Islet precursor cell (in vitro differentiated cells): Measurements from ENCODE around the gene CACNA1G.
A peak's percentile ranks its signal among the peaks of the same experiment; 100 is the strongest.

Source experiments
- DNase-seq: peaks from one replicate; pipeline ENCODE4 v3.0.0-alpha.2; 2018

The CACNA1G gene

DNA sequence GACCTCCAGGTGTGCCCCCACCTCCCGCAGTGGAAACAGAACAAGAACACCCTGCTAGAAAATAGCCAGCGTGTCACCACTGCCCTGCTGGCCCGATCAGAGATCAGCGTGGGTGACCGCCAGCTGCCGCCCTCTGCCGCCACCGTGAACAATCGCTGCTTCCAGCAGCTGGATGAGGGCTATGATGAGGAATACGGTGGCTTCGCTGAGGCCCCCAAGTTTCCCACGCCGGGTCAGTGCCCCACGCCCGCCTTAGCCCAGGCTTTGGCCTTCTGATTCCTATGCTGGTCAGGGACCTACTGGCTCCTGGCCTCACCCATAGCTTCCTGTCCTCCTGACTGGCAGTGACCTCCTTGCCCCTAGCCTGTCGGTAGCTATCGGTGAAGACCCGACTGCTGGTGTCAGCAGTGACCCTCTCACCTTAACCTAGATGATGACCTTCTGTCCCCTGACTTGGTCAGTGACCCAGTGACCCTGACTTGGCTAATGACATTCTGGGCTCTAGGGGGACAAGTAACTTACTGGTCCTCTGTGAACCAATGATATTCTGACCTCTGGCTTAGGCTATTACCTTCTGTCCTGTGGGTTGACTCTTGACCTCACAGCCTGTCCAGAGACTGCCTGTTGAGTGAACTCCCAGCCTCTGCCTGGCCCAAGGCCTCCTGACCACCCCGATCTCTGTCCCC lies 11.1 kb upstream of the CACNA1G start:
- DNase-seq = no peak

DNA sequence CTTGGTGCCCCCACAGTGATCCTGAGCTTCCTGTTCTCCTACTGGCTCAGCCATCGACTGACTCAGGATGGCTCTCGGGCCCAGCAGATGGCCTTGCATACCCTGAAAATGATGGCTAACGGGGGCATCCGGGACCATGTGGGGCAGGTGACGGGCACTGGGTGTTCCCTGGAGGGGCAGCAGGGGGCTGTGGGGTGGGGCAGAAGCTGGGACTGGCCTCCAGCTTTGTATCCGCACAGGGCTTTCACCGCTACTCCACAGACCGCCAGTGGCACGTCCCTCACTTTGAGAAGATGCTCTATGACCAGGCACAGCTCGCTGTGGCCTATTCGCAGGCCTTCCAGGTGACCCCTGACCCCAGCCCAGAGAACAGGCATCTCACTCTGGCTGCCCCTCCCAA lies 10.5 kb upstream of the CACNA1G start:
- no peak for DNase-seq

DNA sequence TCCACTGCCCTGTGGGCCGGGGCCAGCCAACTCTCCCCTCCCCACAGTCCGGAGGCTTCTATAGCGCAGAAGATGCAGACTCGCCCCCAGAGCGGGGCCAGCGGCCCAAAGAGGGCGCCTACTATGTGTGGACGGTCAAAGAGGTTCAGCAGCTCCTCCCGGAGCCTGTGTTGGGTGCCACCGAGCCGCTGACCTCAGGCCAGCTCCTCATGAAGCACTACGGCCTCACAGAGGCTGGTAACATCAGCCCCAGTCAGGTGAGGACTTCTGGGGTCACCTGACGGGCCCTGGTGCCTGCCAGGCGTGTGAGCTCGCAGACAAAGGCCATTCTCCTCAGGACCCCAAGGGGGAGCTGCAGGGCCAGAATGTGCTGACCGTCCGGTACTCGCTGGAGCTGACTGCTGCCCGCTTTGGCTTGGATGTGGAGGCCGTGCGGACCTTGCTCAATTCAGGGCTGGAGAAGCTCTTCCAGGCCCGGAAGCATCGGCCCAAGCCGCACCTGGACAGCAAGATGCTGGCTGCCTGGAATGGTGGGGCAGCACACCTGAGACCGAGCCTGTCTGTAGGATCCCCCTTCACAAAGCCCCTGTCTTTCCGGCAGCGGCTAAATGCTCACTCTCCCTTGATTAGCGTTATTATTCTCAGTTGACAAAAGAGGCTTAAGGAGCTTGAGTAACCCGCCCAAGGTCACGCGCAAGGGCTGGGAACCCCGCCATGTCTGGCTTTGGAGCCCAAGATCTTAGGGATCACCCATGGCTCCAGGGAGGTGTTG lies 9.7 kb upstream of the CACNA1G start:
- peak; percentile 96 for DNase-seq

DNA sequence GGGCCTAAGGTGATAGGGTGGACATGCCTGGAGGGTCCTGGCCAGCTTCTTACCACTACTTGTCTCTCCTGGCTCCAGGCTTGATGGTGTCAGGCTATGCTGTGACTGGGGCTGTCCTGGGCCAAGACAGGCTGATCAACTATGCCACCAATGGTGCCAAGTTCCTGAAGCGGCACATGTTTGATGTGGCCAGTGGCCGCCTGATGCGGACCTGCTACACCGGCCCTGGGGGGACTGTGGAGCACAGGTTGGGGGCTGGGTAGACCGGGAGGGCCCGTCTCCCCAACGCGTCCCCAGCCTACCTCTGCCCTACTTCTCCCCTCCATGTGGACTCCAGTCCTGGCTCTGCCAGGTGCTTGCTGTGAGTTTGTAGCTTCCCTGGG lies 9.1 kb upstream of the CACNA1G start:
- DNase-seq = no peak

DNA sequence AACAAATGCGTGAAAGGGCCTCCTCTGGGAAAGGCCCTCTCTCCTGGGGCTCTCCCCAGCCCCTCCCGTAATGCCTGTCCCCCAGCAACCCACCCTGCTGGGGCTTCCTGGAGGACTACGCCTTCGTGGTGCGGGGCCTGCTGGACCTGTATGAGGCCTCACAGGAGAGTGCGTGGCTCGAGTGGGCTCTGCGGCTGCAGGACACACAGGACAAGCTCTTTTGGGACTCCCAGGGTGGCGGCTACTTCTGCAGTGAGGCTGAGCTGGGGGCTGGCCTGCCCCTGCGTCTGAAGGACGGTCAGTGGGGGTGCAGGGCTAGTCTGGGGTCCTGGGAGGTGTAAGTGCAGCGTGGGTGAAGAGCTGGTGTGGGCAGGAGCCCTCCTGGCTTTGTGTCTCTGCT lies 8.6 kb upstream of the CACNA1G start:
- no peak for DNase-seq

DNA sequence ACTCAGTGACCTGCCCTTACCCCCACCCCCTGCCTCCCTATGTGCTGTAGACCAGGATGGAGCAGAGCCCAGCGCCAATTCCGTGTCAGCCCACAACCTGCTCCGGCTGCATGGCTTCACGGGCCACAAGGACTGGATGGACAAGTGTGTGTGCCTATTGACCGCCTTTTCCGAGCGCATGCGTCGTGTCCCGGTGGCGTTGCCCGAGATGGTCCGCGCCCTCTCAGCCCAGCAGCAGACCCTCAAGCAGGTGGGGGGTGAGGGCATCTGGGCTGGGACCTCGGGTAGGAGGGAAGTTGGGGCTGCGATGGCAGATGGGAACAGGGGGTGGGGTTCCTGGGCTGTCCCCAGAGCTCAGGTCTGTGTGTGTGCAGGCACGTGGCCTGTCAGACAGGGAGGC lies 6.3 kb upstream of the CACNA1G start:
- no peak for DNase-seq

DNA sequence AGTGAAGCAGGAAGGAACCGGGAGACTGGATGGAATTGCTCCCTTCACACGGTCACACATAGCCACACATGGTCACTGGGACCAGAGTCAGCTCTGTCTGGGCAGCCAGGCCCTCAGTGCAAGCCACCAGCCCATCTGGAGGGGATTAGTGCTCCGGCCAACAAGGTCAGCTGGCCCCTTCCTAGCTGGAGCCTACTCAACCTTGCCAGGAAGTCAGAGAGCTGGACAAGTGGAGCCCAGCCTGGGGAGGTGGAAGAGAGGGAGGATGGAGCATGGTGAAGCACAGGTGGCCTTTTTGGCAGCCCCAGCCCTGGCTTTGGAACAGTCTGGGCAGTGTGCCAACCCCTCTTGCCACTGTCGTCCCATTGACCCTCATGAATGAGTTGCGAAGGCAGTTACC lies 3.7 kb upstream of the CACNA1G start:
- DNase-seq = no peak

DNA sequence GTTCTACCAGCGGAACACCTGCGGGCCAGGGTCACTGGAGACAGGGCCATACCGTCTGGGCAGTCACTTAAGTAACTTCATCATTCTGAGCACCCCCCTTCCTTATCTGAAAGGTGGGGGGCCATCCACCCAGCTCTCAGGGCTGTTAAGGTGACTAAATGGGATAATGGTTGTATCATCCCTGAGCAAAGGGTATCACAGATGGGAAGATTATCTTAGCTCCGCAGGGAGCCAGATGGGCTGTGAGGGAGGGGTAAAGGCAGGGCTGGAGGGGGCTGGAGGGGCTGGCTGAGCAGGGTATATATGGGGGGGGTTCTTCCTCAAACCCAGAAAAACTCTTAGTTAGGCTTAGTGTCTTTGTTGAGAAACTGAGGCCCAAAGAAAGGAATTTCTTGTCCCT lies 2.9 kb upstream of the CACNA1G start:
- no peak for DNase-seq

DNA sequence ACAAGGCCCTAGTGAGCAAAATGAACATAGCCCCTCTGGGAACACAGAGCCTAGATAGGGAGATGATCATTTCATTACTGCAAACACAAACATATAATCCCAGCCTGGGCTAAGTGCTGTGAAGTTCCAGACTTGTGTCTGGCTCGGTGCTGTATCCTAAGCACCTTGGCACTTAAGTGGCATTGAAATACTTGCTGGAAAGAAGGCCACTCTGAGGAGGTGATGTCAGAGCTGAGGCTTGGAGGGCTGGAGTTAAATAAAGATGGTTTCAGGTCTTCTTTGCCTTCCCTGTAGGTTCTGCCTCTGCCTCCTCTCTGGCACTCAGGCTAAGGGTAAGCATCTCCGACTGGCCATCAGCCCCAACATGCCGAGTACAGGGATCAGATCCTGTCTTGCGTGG lies 2.4 kb upstream of the CACNA1G start:
- DNase-seq = no peak

DNA sequence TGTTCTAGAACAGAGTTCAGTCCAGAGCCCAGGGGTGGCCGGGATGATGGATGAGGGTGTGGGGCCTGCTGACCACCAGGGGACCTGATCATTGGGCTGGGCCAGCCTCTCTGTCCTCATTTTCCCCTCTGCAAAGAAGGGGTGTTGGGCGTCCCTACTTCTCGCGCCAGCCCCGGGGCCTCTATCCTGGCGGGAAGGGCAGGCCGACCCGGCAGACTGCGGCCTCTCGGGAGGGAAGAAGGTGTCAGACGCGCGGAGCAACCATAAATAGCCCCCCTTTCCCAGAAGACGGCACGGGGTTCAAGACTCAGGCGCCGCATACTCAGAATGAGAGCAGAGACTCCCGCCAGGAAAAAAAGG lies 2.0 kb upstream of the CACNA1G start:
- no peak for DNase-seq

DNA sequence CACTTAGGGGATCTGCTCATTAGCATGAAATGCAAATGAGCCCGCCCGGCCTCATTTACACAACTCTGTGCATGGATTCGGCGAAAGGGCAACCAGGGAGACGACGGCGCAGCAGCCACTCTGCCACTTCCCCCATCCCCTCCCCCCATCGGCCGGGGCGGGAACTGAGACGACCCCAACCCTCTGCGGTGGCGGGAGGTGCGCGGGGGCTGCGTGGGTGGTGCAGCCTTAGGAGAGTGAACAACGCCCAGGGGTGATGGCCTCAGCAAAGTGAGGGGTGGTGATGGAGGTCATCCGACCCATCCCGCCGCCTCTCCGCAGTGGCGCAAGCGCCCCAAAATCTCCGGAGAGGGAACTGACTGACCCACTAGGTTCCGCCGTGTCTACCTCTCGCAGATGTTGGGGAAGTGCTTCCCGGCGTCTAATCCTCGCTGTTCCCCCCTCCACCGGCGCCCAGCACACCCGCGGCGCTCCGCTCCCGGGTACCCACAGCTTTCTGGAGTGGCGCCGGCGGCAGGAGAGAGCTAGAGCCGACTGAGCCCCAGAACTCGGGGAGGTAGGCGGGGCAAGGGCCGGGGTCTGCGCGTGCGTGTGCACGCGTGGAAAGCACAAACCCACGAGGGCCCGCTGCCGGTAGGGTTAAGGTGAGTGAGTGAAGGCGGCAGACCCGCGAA lies 1.4 kb upstream of the CACNA1G start:
- no peak for DNase-seq

DNA sequence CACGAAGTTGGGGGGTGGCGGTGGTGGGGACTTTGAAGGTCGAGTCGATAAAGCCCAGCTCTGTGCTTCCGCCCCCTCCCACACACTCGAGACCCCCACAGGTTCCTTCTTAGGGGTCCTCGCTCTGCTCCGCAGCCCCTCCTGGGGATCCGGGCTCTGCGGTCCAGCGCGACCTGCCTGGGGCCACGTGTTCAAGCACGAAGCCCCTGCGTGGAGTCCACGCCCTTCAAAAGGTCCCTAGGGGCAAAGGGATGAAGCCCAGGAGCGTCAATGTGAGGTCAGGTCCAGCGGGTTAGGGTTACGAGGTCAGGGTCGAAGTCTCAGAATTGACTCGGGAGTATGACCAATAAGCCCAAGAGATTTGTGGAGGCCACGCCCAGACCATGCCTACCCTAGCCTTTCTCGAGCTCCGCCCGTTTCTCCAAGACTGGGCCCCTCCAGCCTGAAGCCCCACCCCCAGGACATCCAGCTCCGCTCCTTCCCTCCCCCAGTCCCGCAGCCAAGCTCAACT lies 786 bp upstream of the CACNA1G start:
- DNase-seq = peak; percentile 93

DNA sequence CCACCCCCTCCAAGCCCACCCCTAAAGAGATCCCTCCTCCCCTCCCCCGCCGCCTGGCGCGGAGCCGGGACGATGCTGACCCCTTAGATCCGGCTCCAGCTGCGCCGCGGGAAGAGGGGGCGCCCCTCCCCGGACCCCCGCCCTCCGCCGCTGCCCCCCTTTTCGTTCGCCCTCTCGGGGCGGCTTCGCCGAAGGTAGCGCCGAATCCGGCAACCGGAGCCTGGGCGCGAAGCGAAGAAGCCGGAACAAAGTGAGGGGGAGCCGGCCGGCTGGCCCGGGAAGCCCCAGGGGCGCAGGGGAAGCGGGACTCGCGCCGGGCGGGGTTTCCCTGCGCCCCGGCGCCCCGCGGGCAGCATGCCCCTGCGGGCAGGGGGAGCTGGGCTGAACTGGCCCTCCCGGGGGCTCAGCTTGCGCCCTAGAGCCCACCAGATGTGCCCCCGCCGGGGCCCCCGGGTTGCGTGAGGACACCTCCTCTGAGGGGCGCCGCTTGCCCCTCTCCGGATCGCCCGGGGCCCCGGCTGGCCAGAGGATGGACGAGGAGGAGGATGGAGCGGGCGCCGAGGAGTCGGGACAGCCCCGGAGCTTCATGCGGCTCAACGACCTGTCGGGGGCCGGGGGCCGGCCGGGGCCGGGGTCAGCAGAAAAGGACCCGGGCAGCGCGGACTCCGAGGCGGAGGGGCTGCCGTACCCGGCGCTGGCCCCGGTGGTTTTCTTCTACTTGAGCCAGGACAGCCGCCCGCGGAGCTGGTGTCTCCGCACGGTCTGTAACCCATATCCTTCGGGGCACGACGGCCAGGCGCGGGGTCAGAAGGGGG lies 623 bp downstream of the CACNA1G start:
- DNase-seq = no peak

DNA sequence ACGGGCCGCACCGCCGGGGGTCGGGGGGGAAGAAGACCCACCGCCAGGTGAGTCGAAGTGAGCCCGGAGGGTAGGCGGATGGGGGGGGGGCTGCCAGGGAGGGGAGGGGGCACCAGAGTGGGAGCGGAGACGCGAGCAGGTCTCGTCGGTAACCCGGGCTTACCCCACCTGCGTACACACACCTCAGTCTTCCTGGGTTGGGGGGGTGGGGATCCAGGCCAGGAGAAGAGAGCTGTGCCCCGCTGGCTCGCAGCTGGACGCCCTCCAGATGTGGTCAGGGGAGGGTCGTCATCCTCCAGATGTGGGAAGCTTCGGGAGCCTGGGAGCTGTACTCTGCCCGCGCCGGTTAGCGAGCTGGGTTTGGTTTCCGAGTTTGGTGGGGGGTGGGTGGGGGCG lies 1.2 kb downstream of the CACNA1G start:
- no peak for DNase-seq

DNA sequence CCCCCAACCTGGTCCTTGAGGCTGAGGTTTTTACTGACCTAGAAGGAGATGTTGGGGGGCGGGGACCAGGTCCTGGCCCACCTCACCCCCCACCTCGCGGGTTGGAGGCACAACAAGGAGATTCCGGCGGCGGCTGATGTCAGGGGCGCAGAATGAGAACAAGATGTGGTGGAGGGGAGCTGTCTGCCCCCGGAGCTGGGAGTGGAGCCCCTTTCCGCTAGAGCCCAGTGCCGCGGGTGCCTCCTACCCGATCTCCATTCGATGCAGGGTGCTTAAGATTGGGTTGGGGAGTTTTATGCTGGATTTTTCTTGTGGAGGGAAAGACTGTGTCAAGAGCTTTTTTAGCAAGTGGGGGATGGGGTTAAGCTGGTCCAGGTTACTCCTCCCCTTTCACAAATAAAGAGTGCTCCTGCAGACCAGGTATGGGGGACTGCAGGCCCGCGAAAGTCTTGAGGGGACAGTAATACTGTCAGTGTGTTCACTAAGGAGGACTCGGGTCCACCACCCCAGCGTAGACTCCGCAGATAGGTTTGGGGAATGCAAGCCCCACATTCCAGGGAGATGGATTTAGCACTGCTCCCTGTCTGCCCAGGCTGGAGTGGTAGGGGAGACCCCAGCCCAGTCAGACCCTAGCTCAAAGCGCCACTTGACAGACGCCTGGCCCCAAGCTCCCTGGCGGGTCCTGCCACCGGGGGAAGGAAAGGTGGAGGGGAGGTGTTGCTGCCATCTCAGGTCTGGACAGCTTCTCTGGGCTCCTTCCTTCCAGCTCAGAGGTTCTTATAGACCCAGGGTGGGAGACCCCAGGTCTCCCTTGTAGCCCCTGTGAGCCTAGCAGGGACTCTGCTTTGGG lies 2.0 kb downstream of the CACNA1G start:
- DNase-seq = no peak

DNA sequence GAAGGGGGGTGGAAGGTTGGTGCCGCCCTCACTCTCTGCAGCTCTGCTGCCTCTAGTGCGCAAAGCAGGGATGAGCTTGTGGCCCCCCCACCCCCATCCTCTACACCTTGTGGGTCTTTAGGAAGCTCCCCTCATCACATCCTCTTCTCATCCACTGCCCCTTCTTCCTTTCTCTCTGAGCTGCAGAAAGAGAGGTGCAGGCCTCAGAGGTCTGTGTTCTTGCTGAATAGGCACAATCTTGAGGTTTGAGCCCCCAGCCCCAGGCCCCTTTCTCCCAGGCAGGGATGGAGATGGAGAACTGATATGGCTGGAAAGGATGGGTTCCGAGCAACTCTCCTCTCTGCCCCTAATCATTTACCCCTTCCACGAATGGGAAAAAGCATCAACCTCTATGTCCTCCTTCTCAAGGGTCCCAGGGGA lies 2.6 kb downstream of the CACNA1G start:
- no peak for DNase-seq

DNA sequence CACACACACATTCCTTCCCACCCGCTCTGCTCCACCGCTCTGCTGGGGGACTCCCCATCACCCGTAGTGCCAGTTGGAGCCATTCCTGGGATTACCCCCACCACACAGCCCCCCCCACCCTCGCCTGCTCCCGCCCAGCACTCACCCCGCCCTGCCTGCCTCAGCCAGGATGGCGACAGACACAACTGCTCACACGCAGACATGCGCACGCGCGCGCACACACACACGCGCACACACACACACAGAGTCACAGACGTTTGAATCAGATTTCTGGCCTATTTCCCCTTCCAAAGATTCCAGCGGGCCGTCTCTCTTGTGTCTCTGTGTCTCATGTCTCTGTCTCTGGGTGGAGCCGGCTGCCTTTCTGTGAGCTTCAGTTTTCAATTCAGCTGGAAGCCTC lies 4.4 kb downstream of the CACNA1G start:
- no peak for DNase-seq

DNA sequence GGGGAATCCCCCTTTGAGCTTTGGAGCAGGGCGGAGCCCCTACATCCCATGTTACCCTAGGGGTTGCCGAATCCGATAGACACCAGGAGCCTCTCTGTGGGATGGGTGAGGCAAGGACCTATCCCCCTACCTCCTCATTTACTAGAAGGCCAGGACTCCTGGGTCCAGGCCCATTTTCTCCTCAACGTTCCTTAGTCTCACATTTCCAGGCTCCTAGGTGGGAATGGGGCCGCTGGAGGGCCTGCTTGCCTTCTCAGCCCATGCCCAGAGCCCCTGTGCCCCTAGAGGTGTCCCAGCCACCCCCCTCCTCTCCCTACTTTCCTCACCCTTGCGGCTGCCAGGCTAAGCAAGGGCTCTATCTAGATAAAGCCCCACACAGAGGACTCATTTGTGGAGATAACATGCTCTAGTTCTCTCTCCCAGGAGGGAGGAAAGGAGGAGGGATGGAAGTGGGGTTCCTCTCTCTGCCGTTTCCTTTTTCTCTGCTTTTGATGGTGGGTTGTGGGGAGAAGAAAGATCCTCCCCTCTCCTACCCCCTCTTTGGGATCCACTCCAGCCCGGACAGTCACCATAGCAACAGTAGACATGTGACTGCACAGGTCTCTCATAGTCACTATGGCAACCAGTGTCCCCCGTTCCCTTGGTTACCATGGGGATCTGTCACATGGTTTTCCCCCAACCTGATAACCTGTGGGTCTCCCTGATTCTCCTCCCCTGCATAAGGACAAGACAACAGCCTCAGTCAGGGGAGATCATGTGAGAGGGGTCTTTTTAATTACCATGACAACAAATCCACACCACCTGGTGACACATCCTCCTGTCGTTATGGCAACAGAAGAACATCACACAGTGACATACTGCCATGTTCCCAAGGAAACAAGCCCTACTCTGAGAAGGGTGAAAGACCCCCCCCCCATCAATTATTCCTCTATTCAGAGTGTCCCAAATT lies 5.2 kb downstream of the CACNA1G start:
- no peak for DNase-seq

DNA sequence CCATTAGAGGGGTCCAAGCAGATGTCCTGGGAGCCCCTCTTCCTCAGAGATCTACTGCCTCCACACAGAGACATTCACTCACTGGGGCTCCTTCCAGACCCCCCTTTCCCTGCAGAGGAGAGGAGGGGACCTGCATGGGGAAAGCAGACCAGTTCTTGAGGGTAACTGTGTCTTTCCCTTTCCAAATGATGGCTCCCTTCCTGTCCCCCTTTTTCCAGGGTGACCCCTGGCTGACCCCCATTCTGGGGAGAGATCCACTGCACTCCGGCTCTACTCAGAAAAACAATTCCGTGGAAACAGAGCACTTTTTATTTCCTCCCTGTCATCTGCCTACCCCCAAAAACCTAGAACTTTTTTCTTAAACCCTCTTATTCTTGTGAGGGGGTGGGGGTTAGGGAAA lies 6.4 kb downstream of the CACNA1G start:
- DNase-seq = no peak

DNA sequence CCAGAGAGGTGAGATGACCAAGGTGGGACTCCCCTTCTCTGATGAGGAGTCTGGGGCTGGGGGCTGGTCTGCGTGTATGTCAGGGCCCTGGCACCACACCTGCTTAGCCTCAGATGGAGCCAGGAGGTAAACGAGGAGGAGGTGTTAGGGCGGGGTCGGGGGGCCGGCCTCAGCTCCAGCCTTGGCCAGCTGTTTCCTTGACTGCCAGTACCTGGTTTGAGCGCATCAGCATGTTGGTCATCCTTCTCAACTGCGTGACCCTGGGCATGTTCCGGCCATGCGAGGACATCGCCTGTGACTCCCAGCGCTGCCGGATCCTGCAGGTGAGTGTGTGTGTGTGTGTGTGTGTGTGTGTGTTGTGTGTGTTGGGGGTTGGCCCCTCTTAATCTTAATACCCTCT lies 8.1 kb downstream of the CACNA1G start:
- DNase-seq = no peak

DNA sequence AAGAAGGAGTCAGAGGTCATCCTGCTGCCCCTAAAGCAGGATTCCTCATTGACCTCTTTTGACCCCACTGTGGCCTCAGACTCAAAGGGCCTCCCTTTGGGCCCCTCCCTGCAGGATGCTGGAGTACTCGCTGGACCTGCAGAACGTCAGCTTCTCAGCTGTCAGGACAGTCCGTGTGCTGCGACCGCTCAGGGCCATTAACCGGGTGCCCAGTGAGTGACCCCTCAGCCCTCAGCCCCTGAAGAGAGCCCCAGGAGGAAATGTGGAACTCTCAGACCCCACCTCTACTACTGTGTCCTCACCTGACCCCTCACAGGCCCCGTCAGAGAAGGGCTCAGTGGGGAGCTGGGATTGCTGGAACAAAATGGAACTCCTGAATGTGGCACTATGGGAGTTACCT lies 9.1 kb downstream of the CACNA1G start:
- DNase-seq = no peak
